ENCODE results near the gene ADAMTS19. TPM values are rescaled to one million over a fixed set of nuclear protein-coding genes. Genes with fewer than 3 reads are reported as not detected.

ADAMTS19 gene
- total RNA-seq, 2 donors from 2014 or later: 26.2 to 34.6 TPM

DNA sequence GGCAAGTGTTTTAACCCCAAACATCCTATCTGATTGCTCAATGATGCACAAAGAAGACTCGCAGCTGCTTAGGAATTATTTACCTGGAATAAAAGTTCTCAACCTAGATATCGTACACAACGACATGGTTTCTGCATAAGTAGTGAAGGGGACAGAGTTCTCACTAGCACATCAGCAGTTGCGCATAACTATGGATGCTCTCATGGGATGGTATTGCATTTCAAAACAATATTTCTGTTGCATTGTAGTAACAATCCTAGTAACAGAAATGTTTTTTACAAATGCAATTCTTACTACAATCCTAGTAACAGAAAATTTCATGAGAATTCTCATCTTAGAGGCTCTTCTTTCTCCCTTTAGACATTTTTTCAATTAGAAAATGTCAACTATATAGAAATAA lies 193.3 kb downstream of the ADAMTS19 start:
- no peaks in the 10 kb centered on the region for H3K36me3 ChIP-seq (ENCODE audit: control insufficient read depth, insufficient read depth, low read length)
- H3K4me1 ChIP-seq (ENCODE audit: control insufficient read depth, insufficient read depth, low read length): no peaks in the 10 kb centered on the region
- H3K27me3 ChIP-seq (ENCODE audit: control insufficient read depth, insufficient read depth, low read length, poor library complexity, severe bottlenecking): no peaks in the 10 kb centered on the region
- TF ChIP-seq, protein P1, sequence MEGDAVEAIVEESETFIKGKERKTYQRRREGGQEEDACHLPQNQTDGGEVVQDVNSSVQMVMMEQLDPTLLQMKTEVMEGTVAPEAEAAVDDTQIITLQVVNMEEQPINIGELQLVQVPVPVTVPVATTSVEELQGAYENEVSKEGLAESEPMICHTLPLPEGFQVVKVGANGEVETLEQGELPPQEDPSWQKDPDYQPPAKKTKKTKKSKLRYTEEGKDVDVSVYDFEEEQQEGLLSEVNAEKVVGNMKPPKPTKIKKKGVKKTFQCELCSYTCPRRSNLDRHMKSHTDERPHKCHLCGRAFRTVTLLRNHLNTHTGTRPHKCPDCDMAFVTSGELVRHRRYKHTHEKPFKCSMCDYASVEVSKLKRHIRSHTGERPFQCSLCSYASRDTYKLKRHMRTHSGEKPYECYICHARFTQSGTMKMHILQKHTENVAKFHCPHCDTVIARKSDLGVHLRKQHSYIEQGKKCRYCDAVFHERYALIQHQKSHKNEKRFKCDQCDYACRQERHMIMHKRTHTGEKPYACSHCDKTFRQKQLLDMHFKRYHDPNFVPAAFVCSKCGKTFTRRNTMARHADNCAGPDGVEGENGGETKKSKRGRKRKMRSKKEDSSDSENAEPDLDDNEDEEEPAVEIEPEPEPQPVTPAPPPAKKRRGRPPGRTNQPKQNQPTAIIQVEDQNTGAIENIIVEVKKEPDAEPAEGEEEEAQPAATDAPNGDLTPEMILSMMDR (conservative IDR thresholded peaks at IDR 0.05): no peak
- H3K27ac ChIP-seq (ENCODE audit: low read depth, low read length): no peak overlapping the region
- Mint-ChIP-seq H3K27me3 (ENCODE audit: insufficient read depth) (no peaks in the 10 kb centered on the region), H3K36me3 (ENCODE audit: low read depth) (peaks cover 26% of the 10 kb centered on the region), H3K4me1 (no peaks in the 10 kb centered on the region), H3K9me3 (no peaks in the 10 kb centered on the region), H3K4me3 (no peak overlapping the region), H3K27ac (no peak overlapping the region)
- no peak for DNase-seq
- no peaks in the 10 kb centered on the region for H3K9me3 ChIP-seq (ENCODE audit: control insufficient read depth, low read length)
- 95 to 100% methylated on average over 3 to 4 of the region's 4 CpGs for WGBS, 2 experiments (ENCODE audit: insufficient coverage in 1 of 2, insufficient read length in 1 of 2)
- H3K4me3 ChIP-seq (ENCODE audit: low read length): no peak overlapping the region
- no peak overlapping the region for H3K9ac ChIP-seq (ENCODE audit: extremely low read depth, low read length, poor library complexity, severe bottlenecking)

DNA sequence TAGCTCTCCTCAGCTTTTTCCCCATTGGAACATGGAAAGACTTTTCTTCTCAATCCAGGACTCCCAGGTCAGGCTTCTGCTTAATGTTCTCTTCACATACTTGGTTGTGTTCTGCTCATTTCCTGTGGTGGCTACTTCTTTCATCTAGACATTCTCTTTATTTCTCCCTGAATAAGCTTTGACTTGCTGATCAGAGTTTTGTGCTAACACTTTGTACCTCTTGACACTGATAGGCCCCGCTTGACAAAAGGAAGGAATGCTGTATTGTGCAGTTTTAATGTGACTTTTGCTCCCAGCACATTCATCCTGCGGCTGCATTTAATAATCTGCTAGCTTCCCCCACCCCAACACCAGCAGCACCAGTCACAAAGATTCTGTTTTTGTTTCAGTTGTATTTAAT lies 196.9 kb downstream of the ADAMTS19 start:
- Mint-ChIP-seq H3K9me3 (no peaks in the 10 kb centered on the region), H3K27ac (no peak overlapping the region), H3K4me1 (no peaks in the 10 kb centered on the region), H3K4me3 (no peak overlapping the region), H3K36me3 (ENCODE audit: low read depth) (peaks cover 7% of the 10 kb centered on the region), H3K27me3 (ENCODE audit: insufficient read depth) (no peaks in the 10 kb centered on the region)
- Histone ChIP-seq H3K27ac (ENCODE audit: low read depth, low read length) (peak overlapping the region; percentile 81), H3K9ac (ENCODE audit: extremely low read depth, low read length, poor library complexity, severe bottlenecking) (no peak overlapping the region), H3K4me1 (ENCODE audit: control insufficient read depth, insufficient read depth, low read length) (no peaks in the 10 kb centered on the region), H3K4me3 (ENCODE audit: low read length) (no peak overlapping the region), H3K27me3 (ENCODE audit: control insufficient read depth, insufficient read depth, low read length, poor library complexity, severe bottlenecking) (no peaks in the 10 kb centered on the region), H3K36me3 (ENCODE audit: control insufficient read depth, insufficient read depth, low read length) (peaks cover 4% of the 10 kb centered on the region), H3K9me3 (ENCODE audit: control insufficient read depth, low read length) (no peaks in the 10 kb centered on the region)
- TF ChIP-seq, protein P1 (conservative IDR thresholded peaks at IDR 0.05): no peak
- 95% methylated on average over 2 of the region's 2 CpGs; no CpG with 5 or more reads in 1 of the 2 experiments for WGBS, 2 experiments (ENCODE audit: insufficient coverage in 1 of 2, insufficient read length in 1 of 2)
- no peak for DNase-seq

DNA sequence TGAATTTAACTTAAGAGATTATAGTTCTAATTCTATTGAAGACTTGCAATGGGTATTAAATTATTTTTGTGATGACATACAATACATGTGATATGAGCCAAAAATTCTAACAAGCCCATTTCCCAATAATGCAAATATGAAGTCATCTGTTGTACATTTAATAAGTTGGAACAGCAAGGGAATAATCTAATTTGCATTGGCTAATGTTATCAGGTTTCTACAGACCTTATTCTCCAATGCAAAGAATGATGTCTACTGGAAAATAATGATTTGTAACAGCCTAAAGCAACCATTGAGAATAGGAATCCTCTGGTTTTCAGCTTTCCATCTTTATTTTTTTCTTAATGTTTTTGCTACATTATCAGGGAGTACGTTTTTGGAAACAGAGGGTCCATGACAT lies 198.7 kb downstream of the ADAMTS19 start:
- DNase-seq: no peak
- Histone ChIP-seq H3K36me3 (ENCODE audit: control insufficient read depth, insufficient read depth, low read length) (peaks cover 4% of the 10 kb centered on the region), H3K27me3 (ENCODE audit: control insufficient read depth, insufficient read depth, low read length, poor library complexity, severe bottlenecking) (no peaks in the 10 kb centered on the region), H3K27ac (ENCODE audit: low read depth, low read length) (no peak overlapping the region), H3K4me1 (ENCODE audit: control insufficient read depth, insufficient read depth, low read length) (no peaks in the 10 kb centered on the region), H3K4me3 (ENCODE audit: low read length) (no peak overlapping the region), H3K9me3 (ENCODE audit: control insufficient read depth, low read length) (no peaks in the 10 kb centered on the region), H3K9ac (ENCODE audit: extremely low read depth, low read length, poor library complexity, severe bottlenecking) (no peak overlapping the region)
- peaks cover 5% of the 10 kb centered on the region for H3K36me3 Mint-ChIP-seq (ENCODE audit: low read depth)
- H3K4me1 Mint-ChIP-seq: no peaks in the 10 kb centered on the region
- TF ChIP-seq, protein P1 (conservative IDR thresholded peaks at IDR 0.05): no peak
- WGBS, 2 experiments (ENCODE audit: insufficient coverage in 1 of 2, insufficient read length in 1 of 2): 83 to 86% methylated on average over 1 of the region's 1 CpG
- no peak overlapping the region for H3K27ac Mint-ChIP-seq
- H3K4me3 Mint-ChIP-seq: no peak overlapping the region
- no peaks in the 10 kb centered on the region for H3K27me3 Mint-ChIP-seq (ENCODE audit: insufficient read depth)
- no peaks in the 10 kb centered on the region for H3K9me3 Mint-ChIP-seq

Data from endodermal cell (in vitro differentiated cells).